HG02884 (cell line): ENCODE results near the gene HEG1.

Source experiments
- ATAC-seq: cut with Tn5 transposase; IDR thresholded peaks from one replicate; pipeline ENCODE4 v1.9.1; 2021; ENCODE audit warnings: mild to moderate bottlenecking, moderate library complexity; ENCODE audit not compliant: unreplicated experiment

The HEG1 gene

GRCh38 chr3:125069968-125070745 lies 14.4 kb upstream of the HEG1 start:
- no peak for ATAC-seq

GRCh38 chr3:125069452-125069851 lies 13.7 kb upstream of the HEG1 start:
- no peak for ATAC-seq

GRCh38 chr3:125068265-125068664 lies 12.5 kb upstream of the HEG1 start:
- no peak for ATAC-seq

GRCh38 chr3:125067225-125067624 lies 11.4 kb upstream of the HEG1 start:
- ATAC-seq: no peak

GRCh38 chr3:125062904-125063618 lies 7.3 kb upstream of the HEG1 start:
- ATAC-seq: no peak

GRCh38 chr3:125061646-125062045 lies 5.8 kb upstream of the HEG1 start:
- ATAC-seq: no peak

GRCh38 chr3:125061170-125061569 lies 5.4 kb upstream of the HEG1 start:
- ATAC-seq: no peak

GRCh38 chr3:125059488-125060245 lies 3.9 kb upstream of the HEG1 start:
- no peak for ATAC-seq

GRCh38 chr3:125058959-125059358 lies 3.2 kb upstream of the HEG1 start:
- ATAC-seq: no peak

GRCh38 chr3:125058529-125058928 lies 2.7 kb upstream of the HEG1 start:
- ATAC-seq: no peak

- no peak for ATAC-seq
Measured at GRCh38 chr3:125057186-125057850, 1.5 kb upstream of the HEG1 start.

- ATAC-seq: peak; percentile 21
Measured at GRCh38 chr3:125055331-125055912, 375 bp downstream of the HEG1 start.

- ATAC-seq: no peak
Measured at GRCh38 chr3:125054449-125055329, 1.1 kb downstream of the HEG1 start.

GRCh38 chr3:125054062-125054448 lies 1.7 kb downstream of the HEG1 start:
- ATAC-seq: no peak

GRCh38 chr3:125053304-125053699 lies 2.5 kb downstream of the HEG1 start:
- ATAC-seq: no peak

- ATAC-seq: no peak
Measured at GRCh38 chr3:125052624-125053303, 3.0 kb downstream of the HEG1 start.

- ATAC-seq: no peak
Measured at GRCh38 chr3:125051715-125052581, 3.8 kb downstream of the HEG1 start.

GRCh38 chr3:125051205-125051604 lies 4.6 kb downstream of the HEG1 start:
- no peak for ATAC-seq
